Islet precursor cell (in vitro differentiated cells): ENCODE measurements around the gene CYP4F11.
"Not testable (repeated sequence)": the region's sequence is repeated elsewhere in the genome, so short reads cannot be mapped to it uniquely, and the experiment has no call there.

Experiments
- DNase-seq: peaks from one replicate; pipeline ENCODE4 v3.0.0-alpha.2; 2018

The CYP4F11 gene

GRCh38 chr19:15874821-15875474 lies 59.4 kb downstream of the CYP4F11 start:
- no peak for DNase-seq

- DNase-seq = not testable (repeated sequence)
Measured at GRCh38 chr19:15873771-15874170, 60.6 kb downstream of the CYP4F11 start.

GRCh38 chr19:15871570-15871969 lies 62.8 kb downstream of the CYP4F11 start:
- DNase-seq = no peak

GRCh38 chr19:15869873-15870272 lies 64.5 kb downstream of the CYP4F11 start:
- DNase-seq = no peak

GRCh38 chr19:15869109-15869555 lies 65.2 kb downstream of the CYP4F11 start:
- DNase-seq = no peak

GRCh38 chr19:15866636-15867035 lies 67.7 kb downstream of the CYP4F11 start:
- no peak for DNase-seq

- DNase-seq = no peak
Measured at GRCh38 chr19:15864824-15865223, 69.5 kb downstream of the CYP4F11 start.

GRCh38 chr19:15863272-15863671 lies 71.1 kb downstream of the CYP4F11 start:
- DNase-seq = no peak

- no peak for DNase-seq
Measured at GRCh38 chr19:15862444-15862843, 71.9 kb downstream of the CYP4F11 start.
